Loucy (cell line): ENCODE measurements around the gene ITPK1.

Experiments
- CTCF ChIP-seq: fragments of 200-600 bp; sonication (generic); conservative IDR thresholded peaks from 2 replicates; pipeline ENCODE4 v1.5.1; 2014; ENCODE audit warnings: mild to moderate bottlenecking, antibody characterized with exemption, low read length
- EZH2phosphoT487 ChIP-seq: fragments of 200-600 bp; IDR thresholded peaks from 2 replicates; pipeline ENCODE4 v1.6.1; 2018; ENCODE audit warnings: antibody characterized with exemption, mild to moderate bottlenecking, moderate library complexity, borderline replicate concordance

GRCh38 chr14:93086441-93087055 is 29.2 kb downstream of the ITPK1 start:
- no peak for TF ChIP-seq CTCF
- no peak for TF ChIP-seq EZH2phosphoT487
